Activated CD4-positive, CD25-positive, alpha-beta regulatory T cell treated with anti-CD3 and anti-CD28 coated beads, Interleukin-2, amount 50 U/mL, for 24 hours (primary cell): ENCODE results near the gene FCHO2.

Experiments used
- ATAC-seq, 2 donors: fragments of 150-1000 bp; cut with Tn5 transposase; one replicate each; pipeline ENCODE4 v1.10.0; 2021; ENCODE audit warnings: mild to moderate bottlenecking in 1 of 2, moderate library complexity in 1 of 2

The FCHO2 gene

GRCh38 chr5:73031839-73032238 lies 76.0 kb downstream of the FCHO2 start:
- no peak for ATAC-seq

DNA sequence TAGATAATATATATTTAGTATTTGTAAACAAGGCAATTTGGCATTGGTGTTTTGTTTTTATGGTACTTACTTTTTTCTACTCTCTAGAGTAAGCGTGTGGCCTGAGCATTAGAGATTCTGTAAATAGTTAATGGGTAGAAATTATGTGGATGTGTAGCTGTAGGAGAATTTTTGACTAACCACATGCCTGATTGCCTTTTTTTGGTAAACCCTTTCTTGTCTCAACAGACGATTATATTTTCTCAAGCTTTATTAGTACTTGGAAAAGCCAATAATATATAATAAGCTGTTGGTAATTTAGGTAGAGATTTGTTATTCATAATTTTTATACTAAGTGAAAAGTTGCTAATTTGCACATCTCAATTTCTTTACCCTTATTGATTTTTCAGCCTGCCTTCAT lies 76.8 kb downstream of the FCHO2 start:
- no peak for ATAC-seq

DNA sequence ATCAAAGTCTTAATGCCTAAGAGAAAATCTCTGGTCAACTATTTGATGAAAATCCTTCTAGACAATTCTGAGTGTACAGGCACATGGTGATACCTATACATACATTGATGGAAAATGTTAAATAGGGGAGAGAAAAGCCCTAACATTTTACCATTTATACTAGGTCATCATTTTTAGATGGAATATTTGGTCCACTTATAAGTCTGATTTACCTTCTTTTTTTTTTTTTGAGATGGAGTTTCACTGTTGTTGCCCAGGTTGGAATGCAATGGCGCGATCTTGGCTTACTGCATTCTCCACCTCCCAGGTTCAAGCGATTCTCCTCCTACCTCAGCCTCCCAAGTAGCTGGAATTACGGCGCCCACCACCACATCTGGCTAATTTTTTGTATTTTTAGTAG lies 81.7 kb downstream of the FCHO2 start:
- no peak for ATAC-seq

GRCh38 chr5:73039082-73039481 lies 83.2 kb downstream of the FCHO2 start:
- no peak for ATAC-seq

DNA sequence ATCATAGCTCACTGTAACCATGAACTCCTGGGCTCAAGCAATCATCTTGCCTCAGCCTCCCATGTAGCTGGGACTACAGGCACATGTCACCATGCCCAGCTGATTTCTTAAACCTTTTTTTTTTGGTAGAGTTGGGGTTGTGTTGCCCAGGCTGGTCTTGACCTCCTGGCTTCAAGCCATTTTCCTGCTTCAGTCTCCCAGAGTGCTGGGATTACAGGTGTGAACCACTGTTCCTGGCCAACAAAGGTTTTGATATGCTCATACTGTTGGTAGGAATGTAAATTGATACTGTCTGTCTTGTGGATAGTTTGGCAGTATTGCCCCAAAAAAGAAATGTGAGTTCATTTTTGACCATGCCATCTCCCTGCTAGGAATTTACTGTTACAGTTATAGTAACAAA lies 87.2 kb downstream of the FCHO2 start:
- no peak for ATAC-seq

DNA sequence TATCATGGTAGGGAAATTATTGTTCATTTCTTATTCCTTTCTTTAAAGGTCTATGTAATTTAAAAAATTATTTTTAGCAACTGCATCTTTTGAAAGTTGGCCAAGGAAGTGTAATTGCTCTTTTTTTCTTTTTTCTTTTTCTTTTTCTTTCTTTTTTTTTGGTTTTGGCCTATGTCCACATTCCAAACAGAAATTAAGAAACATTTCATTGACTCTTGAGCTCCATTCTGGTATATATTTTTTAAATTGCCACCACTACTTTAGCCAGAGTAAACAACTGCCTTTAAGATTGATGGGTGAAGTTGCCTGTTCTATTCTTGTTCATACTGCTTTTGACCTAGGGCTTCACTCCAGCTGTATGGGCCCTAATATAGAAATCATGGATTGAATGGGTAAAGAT lies 88.7 kb downstream of the FCHO2 start:
- ATAC-seq, result no peak

- ATAC-seq, result no peak
Observed at GRCh38 chr5:73045623-73046022, 89.8 kb downstream of the FCHO2 start.

DNA sequence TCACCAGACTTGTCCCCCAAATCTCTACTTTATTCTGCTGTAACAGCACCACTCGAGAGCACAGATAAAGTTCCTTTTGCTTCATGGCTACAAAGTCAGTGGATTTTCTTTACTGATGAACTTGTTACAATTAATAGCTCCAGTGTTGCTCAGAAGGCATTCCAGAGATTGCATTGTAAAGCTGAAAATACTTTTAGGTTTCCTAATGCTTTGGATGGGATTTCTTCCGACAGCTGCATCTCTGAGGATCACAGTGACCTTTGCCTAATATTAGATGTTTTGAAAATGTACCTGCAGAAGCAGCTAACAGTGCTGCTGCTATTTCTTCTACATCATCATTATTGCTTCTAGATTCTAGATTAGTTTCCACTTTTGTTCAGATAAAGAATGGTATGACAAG lies 105.8 kb downstream of the FCHO2 start:
- no peak for ATAC-seq

DNA sequence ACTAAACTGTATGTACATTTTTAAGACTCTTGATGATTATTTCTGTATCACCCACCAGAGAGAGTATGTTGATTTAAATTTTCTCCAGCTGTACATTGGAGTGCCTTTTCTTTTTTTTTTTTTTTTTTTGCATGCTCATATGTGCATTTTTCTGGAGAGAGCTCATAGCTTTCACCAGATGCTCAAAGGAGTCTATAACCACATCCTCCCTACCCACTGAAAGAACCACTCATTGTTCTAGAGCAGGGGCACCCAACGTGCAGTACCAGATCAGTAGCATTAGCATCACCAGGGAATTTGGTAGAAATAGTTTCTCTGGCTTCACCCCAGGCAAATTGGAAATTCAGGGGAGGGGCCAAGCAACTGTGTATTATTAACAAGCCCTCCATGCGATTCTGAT lies 110.6 kb downstream of the FCHO2 start:
- no peak for ATAC-seq

DNA sequence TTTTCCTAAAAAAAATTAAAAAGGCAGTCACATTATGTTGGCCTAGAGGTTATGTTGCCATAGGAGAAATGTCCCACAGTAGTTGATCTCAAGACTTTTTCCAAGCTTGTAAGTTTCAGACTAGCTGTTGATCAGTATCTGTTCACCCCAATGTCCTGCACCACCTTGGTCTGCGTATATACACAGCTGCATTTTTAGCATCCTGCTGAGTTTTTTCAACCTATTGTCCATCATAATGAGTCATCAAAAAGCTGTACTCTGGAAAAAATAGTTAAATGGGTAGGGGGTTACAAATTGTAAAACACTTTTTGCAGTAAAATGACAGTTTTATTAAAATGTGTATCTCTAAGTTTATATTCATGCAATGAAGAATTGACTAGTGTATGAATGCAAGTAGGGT lies 111.4 kb downstream of the FCHO2 start:
- ATAC-seq, result no peak

GRCh38 chr5:73081093-73081492 lies 125.3 kb downstream of the FCHO2 start:
- ATAC-seq, result no peak

GRCh38 chr5:73088026-73088425 lies 132.2 kb downstream of the FCHO2 start:
- no peak for ATAC-seq

GRCh38 chr5:73093943-73094342 lies 138.1 kb downstream of the FCHO2 start:
- ATAC-seq, result no peak

DNA sequence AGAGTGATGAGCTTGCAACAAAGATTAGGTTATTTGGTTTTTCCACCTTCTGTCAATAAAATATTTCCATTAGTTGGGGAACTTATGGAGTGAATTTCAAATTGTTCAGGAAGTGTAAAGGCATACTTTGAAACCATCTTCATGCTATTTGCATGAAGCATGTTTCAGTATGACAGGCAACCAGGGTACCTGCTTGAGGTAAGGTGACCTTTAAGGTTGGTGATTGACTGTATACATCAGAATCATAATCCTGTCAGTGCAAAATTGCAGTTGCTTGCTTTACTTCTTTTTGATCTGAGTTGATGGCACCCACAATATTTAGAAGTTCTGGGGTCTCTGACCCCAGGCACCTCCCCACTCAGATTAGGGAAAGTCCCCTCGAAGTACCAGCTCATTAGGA lies 138.6 kb downstream of the FCHO2 start:
- ATAC-seq, result no peak

- ATAC-seq, result no peak
Observed at GRCh38 chr5:73095564-73096238, 139.9 kb downstream of the FCHO2 start.

- no peak for ATAC-seq
Observed at GRCh38 chr5:73096239-73096575, 140.4 kb downstream of the FCHO2 start.

GRCh38 chr5:73097740-73098139 lies 141.9 kb downstream of the FCHO2 start:
- no peak for ATAC-seq

GRCh38 chr5:73100109-73100508 lies 144.3 kb downstream of the FCHO2 start:
- no peak for ATAC-seq

- ATAC-seq, result no peak
Observed at GRCh38 chr5:73103870-73104299, 148.0 kb downstream of the FCHO2 start.

- no peak for ATAC-seq
Observed at GRCh38 chr5:73104326-73104725, 148.5 kb downstream of the FCHO2 start.

GRCh38 chr5:73106335-73106734 lies 150.5 kb downstream of the FCHO2 start:
- ATAC-seq, result peak in 1 of 2 donors; percentile 41

DNA sequence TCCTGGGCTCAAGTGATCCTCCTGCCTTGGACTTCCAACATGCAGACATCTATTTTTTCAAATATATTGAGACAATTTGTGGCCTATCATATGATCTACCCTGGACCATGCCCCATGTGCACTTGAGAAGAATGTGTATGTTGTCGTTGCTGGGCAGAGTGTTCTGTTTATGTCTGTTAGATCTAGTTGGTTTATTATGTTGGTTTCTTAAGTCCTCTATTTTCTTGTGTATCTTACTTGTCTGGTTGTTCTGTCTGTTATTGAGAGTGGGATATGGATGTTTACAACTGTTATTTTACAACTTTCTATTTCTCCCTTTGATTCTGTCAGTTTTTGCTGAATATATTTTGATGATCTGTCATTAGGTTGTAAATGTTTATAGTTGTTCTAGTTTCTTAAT lies 154.3 kb downstream of the FCHO2 start:
- ATAC-seq, result no peak

- no peak for ATAC-seq
Observed at GRCh38 chr5:73111536-73111935, 155.7 kb downstream of the FCHO2 start.

DNA sequence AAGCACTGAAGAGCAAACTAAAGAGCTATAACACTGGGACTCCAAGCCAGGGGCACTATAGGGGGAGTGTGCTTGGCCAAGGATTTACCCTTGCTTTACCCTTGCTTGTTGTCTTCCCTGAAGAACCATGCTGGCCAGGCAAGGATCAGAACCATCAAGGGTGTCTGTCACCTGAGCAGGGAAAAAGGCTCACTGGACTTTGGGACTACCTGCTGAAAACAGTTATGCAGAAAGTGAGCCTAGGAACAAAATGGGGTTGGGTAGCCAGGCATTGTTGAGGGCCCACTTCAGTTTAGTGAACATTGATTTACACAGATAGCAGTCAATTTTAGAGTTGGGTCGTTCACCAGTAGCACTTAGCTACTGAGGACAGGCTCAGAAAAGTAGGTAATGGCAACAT lies 156.5 kb downstream of the FCHO2 start:
- ATAC-seq, result no peak

DNA sequence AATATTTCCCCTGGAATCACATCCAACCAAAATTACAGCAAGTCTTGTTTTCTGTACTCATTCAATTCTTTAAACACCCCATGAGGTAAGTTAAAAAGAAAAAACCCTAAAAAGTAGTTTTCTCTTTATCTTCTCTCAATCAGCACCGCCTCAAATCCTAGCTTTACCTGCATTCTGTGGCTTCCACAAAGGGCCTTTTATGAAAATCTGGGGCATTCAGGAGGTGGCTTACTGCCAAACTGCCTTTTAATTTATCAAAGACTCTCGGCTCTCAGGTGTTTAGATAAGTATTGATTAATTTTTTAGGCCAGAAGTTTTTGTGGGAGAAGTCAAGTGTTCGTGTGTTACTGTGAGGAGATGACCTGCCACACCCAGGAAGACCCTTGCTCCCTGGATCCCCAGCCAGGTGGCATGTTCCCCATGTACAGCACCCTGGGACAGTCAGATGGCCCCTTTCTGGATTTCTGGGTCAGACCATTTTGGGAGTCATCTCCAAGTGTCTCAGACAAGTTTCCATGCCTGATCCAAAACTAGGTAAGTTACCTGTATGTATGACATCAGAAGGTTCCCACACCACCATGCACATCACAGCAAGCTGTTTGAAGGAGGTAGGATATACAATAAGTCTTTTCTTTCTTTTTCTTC lies 158.3 kb downstream of the FCHO2 start:
- ATAC-seq, result no peak
